ENCODE data around the gene MUC20. TPM values are rescaled to one million over a fixed set of nuclear protein-coding genes. Genes with fewer than 3 reads are reported as not detected.
"Not testable (repeated sequence)": the region's sequence is repeated elsewhere in the genome, so short reads cannot be mapped to it uniquely, and the experiment has no call there.

MUC20 gene
- total RNA-seq, 1 donor from 2014 or later: 9.6 TPM

DNA sequence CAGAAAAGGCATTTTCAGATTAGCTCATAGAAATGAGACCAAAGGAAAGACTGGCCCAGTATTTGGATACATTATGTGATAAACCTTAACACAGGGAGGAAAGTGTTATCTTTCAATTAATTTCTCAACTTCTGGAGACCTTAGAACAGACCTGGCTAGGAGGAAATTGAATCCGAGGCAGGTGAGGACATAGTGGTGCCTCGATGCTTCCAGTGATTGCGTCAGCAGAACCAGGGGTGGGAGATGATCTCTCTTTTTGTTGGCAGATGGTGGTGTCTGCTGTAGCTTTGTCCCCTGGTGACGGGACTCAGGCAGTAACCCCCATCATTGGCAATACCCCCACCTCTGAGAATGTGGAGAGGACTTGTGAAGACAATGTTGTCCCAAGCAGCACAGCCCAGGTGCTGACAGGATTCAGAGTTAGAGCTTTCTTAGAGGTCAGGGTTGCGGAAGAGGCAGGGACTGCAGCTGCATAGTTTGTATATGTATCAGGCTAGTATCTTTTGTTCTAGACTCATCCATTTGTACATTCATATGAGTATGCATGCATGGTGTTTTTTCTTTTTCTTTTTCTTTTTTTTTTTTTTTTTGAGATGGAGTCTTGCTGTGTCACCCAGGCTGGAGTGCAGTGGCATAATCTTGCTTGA lies 27.9 kb upstream of the MUC20 start:
- intact Hi-C loops (cut with micrococcal nuclease): no loop called here

DNA sequence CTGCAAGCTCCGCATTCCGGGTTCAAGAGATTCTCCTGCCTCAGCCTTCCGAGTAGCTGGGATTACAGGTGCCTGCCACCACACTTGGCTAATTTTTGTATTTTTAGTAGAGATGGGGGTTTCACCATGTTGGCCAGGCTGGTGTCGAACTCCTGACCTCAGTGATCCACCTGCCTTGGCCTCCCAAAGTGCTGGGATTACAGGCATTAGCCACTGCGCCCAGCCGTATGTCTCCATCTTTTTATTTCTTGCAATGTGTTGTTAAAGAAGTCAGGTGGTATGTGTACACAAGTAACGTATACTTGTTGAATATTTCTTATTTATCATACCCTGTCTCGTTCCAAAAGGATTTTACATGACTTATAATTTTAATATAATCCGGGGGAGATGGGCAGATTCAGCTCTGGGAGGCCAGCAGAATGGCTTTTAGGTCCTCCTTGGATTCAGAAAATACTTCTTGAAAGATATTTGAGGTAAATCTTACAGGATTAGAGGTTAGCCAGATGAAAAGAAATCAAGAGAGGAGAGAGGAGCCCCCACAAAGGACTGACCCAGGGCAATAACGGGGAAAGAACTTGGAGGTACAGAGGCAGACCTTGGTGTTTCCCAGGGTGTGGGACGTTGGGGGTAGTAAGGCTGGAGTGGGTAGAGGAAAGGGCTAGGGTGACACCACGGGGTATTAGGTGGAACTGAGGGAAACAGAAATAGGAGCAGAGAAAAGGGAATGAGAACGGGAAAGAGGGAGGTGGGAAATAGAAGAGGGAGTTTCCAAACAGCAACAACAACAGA lies 27.2 kb upstream of the MUC20 start:
- intact Hi-C loops (cut with micrococcal nuclease): no loop called here

DNA sequence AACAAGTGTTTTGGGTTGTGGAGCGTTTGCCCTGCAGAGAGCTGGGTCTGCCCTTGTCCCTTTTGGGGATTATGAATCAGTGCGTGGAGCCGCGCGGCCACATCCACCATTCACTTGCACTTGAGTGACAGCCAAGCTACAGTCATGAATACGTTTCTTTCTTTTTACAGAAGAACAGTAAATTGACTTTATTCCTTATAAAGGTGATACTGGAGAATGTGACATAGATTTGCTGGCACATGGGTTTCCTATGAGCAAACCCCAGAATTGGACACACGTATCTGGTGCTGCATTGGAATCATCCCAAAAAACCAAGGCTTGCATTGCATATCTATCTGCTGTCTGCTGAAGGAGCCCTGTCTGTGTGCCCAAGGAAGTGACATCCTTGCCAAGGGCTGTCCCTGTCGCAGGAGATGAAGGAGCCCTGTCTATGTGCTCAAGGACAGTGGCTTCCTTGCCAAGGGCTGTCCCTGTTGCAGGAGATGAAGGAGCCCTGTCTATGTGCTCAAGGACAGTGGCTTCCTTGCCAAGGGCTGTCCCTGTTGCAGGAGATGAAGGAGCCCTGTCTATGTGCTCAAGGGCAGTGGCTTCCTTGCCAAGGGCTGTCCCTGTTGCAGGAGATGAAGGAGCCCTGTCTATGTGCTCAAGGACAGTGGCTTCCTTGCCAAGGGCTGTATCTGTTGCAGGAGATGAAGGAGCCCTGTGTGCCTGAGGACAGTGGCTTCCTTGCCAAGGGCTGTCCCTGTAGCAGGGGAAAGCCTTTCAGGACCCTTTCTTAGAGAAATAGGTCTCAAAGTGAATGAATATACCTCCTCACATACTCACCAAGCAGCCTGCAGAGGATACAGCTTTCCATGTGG lies 26.3 kb upstream of the MUC20 start:
- intact Hi-C loops (cut with micrococcal nuclease): not testable (repeated sequence)

DNA sequence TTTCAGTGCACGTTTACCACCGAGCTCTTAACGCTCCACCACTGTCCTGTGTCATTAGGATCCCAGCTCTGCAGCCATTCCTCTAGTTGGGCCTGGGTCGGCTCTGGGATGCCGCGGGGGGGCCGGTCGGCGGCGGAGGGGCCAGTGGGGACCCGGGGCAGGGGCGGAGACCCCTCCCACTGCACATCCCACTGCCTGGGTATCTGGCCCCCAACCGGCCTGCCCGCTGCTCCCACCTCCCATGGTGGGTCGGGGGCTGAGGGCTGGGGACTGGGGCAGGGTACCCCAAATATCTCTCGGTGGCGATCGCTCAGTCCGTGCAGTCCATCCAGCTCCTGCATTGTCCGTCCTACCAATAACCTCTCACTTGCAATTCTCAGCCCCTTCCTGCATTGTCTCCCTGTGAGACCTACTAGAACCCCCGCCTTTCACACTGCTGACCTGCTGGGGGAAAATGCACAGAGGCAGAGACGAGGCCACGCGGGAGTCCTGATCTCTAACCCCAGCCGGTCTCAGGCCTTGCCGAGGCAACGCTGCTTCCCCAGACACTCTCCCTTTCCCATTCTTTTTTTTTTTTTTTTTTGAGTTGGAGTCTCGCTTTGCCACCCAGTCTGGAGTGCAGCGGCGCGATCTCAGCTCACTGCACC lies 24.0 kb upstream of the MUC20 start:
- intact Hi-C loops (cut with micrococcal nuclease): no loop called here

DNA sequence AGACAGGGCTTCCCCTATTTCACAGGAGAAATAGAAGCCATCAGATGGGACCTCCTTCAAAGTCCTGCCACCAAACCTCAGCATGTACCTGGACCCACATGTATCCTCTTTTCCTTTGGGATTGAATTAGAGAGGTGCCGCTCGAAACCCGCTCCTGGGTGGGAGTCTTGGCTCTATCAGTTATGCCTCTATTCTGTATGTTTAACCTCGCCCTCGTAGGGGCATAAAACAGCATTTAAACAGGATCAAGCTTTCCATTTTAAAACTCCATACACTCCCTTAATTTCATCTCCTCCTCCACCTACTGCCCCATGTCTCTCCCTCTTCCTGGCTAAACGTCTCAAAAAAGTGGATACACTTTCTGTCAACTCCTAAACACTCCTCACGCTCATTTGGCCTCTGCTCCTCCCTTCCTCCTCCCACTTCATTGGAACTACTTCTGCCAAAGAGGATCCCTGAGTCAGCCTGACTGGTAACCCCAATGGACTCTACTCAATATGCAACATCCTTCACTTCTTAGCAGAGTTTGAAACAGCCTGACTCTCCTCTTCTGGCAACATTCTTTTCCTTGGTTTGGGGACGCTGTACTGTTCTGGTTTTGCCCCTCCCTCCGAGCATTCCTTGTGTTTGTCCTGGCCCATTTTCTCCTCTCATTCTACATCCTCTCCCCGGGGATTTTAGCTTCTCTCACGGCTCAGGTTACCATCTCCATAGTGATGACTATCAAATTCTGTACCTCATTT lies 23.0 kb upstream of the MUC20 start:
- intact Hi-C loops (cut with micrococcal nuclease): loop anchor here (2.0 kb wide), 1 partner anchor 51 kb away; no protein-coding TSS in a partner anchor

DNA sequence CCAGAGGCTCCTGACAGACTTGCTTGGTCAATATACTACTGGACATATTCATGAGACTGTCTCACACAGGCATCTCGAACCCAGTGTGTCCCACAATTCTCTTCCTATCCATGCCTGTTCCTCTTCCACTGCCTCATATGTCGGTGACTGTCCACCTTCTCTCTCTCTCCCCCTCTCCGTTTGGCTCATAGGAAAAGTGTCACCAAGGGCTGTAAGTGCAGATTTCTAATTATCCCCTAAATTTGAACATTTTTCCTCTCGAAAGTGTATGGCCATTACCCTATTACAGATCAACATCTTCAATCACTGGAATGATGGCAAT lies 22.5 kb upstream of the MUC20 start:
- intact Hi-C loops (cut with micrococcal nuclease): loop anchor here (2.0 kb wide), 1 partner anchor 51 kb away; no protein-coding TSS in a partner anchor

DNA sequence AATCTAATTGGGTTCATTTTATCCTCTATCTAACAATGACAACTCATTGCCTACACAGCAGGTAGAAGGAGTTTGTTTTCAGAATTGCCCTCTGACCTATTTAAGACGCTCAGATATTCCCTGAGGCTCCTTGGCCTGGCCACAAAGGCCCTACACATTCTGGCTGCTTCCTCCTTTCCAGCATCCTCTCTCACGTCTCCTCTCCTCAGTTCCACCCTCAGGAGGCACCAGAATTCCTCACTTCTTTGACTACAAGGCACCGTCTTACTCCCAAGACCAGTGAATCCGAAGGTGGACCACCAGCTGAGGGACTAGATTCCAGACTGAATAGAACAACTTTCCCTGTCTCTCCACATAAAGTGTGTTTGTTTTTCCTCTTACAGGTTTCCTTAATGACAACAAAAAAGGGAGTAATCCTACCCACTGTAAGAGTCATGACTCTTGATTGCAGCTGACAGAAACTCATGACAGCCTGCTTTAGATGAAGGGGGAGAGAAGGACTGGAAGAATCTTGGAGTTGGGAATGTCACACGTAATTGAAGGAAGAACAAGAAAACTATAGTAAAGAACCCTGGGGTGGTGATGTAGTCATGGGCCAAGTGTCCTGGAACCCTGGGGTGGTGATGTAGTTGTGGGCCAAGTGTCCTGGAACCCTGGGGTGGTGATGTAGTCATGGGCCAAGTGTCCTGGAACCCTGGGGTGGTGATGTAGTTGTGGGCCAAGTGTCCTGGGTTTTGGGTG lies 22.0 kb upstream of the MUC20 start:
- intact Hi-C loops (cut with micrococcal nuclease): loop anchor here (2.0 kb wide), 1 partner anchor 50 kb away; no protein-coding TSS in a partner anchor

DNA sequence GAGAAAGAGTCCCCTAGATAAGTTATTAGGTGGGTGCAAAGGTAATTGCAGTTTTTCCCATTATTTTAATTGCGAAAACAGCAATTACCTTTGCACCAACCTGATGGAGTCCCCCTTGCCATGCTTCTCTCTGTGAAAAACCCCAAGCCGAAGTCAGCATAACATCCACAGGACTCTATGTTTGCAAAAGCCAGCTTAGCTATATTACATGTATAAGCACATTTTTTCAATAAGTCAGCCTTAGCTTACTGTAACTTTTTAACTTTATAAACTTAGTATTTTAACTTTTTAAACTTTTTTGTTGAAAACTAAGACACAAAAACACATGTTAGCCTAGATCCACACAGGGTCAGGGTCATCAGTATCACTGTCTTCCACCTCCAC lies 21.4 kb upstream of the MUC20 start:
- intact Hi-C loops (cut with micrococcal nuclease): loop anchor here (2.0 kb wide), 1 partner anchor 49 kb away; no protein-coding TSS in a partner anchor

DNA sequence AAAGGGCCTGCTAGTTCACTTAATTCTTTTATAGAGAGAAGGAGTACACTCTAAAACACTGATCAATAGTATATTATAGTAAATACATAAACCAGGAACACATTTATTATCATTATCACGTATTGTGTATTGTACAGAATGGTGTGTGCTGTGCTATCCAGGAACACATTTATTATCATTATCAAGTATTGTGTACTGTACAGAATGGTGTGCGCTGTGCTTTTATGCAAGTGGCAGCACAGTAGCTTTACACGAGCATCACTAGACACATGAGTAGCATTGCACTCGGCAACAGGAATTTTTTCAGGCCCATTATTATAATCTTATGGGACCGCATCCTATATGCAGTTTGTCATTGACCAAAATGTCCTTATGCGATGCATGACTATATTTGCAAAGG lies 20.9 kb upstream of the MUC20 start:
- intact Hi-C loops (cut with micrococcal nuclease): loop anchor here (2.0 kb wide), 1 partner anchor 49 kb away; no protein-coding TSS in a partner anchor

DNA sequence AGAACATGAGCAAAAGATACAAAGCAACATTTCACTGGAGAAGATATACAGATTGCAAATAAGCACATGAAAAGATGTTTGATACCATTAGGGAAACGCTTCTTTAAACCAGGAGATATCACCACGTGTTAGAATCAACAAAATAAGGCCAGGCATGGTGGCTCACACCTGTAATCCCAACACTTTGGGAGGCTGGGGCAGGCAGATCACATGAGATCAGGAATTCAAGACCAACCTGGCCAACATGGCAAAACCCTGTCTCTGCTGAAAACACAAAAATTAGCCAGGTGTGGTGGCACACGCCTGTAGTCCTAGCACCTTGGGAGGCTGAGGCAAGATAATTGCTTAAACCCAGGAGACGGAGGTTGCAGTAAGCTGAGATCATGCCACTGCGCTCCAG lies 20.5 kb upstream of the MUC20 start:
- intact Hi-C loops (cut with micrococcal nuclease): no loop called here

DNA sequence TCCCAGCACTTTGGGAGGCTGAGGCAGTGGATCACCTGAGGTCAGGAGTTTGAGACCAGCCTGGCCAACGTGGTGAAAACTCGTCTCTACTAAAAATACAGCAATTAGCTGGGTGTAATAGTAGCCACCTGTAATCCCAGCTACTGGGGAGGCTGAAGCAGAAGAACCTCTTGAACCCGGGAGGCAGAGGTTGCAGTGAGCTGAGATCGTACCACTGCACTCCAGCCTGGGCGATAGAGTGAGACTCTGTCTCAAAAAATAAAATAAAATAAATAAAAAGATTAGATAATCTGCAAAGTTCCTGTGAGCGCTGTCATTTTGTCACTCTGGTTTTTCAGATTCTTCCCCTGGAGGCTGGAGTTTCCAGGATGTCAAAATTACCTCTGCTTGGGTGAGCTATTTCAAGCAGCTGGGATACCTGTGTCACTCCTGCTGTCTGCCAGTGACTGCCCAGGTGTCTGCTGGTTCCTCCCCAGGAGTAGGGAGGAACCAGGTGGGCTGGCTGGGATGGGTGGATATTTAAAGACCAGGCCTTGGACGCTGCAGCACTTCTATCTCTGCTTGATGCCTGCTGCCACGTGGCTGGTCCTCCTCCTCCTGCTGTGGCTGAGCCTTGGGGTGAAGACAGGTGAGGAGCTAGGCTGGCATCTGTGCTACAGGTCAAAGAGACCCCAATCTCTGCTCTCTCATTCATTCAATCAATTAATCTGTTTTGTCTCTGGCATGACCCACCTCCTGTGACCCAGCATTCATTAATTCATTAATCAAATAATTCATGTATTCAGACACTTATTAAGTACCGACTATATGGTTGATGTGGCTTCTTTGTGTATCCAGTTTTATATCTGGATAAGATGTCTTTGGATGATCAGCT lies 19.5 kb upstream of the MUC20 start:
- intact Hi-C loops (cut with micrococcal nuclease): no loop called here

DNA sequence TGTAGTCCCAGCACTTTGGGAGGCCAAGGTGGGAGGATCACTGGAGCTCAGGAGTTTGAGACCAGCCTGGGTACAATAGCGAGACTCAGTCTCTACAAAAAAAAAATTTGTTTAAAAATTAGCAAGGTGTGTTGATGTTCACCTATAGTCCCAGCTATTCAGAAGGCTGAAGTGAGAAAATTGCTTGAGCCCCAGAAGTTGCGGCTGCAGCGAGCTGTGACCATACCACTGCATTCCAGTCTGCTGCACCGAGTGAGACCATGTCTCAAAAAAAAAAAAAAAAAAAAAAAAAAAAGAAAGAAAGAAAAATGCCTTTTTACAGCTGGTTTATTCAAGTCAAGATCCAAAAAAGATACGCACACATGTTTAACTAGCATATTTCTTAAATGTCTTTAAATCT lies 17.0 kb upstream of the MUC20 start:
- intact Hi-C loops (cut with micrococcal nuclease): no loop called here

DNA sequence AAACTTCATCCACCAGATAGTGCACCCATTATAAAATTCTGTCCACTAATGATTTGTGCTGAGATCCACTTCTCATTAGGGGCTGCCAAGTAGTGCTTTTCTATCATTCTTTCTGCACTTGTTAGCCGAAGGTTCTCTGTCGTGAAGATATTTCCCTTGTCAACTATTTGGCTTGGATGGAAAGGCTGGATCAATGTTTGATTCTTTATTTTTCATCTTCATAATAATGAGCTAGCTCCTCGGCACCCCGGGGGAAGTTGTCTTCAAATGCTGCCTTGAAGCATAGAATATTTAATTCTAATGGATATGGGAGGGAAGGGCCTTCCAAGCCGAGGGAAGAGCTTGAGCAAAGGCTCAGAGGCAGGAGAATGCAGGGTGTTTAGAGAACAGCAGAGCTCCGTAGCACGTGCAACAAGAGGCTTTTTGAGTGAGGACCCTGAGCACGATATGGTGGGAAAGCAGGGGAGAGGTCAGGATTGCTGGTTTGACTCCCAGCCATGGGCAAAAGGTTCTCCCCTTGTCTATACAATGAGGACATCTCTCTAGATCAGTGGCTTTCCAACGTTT lies 16.3 kb upstream of the MUC20 start:
- intact Hi-C loops (cut with micrococcal nuclease): no loop called here

DNA sequence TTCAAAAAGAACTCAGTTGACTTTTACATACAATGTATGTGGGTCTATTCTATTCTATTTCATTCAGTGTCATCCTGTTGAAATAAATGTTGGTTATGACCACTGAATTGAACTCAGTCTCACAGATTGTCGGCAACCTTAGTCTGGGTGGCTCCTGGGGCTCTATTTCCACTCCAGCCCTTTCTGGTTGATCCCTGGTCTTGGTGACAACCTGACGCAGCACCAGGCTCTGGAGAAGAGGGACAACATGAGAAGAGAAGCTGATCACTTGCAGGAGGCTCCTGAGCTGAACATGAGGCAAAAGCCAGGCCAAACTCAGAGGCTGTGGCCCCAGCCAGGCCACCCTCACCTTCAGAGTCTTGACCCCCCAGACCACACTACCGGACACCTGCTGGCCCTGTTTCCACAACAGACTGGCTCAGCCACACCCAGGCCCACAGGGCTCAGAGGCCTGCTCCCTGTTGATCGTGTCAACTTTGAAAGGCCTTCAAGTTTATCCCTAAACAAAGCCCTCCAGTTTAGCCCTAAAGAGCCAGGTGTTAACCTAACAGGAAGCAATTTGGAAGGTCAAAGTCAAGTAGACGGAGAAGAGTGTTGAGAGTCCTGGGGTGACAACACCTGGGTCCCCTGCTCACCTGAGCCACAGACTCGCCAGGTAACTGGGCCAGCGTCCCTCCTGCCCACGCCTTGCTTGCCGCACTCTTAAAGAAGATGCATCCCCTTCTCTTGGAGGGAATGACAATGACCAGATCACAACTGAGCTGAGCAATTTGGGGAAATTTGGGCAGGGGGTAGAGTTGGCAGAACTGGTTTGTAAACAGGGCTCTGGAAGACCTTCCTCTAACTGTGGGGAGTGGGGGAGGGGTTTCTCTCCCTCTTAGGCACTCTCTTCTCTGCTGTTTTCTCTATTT lies 15.4 kb upstream of the MUC20 start:
- intact Hi-C loops (cut with micrococcal nuclease): no loop called here

DNA sequence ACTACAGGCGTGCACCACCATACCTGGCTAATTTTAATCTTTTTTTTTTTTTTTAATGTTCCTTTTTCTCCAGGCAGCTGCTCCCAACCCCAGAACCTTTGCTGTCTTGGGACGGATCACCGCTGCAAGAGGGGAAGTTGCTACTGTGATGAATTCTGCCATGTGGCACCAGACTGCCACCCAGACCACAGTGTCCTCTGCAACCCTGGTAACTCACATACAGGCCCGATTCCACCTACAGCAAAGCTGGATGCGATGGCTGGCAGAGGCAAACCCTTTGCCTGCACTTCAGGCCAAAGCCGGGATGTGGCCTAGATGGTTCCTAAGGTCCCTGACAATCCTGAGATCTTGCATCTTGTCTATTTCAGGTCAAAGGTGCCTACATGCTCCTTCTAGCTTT lies 12.7 kb upstream of the MUC20 start:
- intact Hi-C loops (cut with micrococcal nuclease): no loop called here

DNA sequence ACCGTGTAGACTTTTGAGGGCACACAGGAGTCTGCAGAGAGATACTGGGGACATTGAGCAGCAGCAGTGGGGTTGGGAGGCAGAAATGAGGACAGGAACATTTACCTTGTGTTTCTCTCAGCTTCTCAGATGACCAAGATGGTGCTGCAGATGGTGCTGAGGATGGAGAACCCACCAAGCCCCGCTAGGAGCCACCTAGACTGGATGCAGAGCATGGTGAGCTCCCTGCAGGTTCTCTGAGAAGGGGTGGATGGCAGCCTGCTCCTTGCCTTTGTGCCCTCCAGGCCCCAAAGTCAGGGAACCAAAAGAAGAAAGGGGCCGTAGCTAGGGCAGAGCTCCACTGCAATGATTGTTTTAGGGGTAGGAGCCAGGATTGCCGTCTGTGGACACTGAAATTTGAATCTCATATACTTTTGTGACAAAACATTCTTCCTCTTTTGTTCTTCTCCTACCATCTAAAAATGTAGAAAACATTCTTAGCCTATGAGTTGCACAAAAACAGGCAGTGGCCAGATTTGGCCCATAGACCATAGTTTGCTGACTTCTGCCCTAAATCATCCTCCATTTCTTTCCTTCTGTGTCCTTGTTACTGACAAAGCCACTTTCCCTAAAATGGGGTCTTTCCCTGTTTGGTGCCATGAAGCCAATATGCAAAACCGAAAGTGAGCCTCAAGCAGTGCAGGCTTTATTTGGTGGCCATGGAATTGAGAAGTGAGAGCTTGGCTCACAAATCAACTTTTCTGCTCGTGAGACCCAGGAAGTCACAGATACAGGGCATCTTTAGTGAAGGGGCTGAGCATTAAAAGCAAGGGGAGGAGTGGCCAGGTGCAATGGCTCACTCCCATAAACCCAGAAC lies 11.9 kb upstream of the MUC20 start:
- intact Hi-C loops (cut with micrococcal nuclease): no loop called here

DNA sequence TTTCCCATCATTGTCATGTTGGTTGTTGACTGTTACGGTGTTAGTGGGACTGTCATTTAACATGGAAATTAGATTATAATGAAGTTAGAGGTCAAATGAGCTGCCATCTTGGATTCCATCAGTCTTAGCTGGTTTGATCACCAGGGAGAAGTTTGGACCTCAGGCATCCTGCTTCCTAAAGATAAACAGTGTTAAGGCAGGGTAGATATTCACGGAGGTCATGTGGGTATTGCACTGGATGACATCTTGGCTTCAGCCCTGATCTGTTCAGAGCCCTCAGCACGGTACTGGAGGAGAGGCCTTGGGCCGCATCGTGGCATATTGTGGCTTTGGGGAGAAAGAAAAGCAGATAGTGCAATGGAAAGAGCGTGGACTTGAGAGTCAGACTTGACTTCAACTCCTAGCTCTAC lies 11.1 kb upstream of the MUC20 start:
- intact Hi-C loops (cut with micrococcal nuclease): no loop called here
